Activated CD8-positive, alpha-beta memory T cell treated with anti-CD3 and anti-CD28 coated beads for 36 hours (primary cell): Measurements from ENCODE around the gene SLC25A29. TPM values are rescaled to one million over a fixed set of nuclear protein-coding genes. Genes with fewer than 3 reads are reported as not detected.
"Not testable (repeated sequence)": the region's sequence is repeated elsewhere in the genome, so short reads cannot be mapped to it uniquely, and the experiment has no call there.

ENCODE experiments used
- CTCF ChIA-PET: fragments of 350-600 bp; sonication (Branson Sonifier 250); formaldehyde crosslinking; loops from one replicate; lab custom pipeline; 2021; ENCODE audit warnings: antibody characterized with exemption; lab: Charles Lee
- POLR2A ChIA-PET: fragments of 350-600 bp; sonication (Branson Sonifier 250); formaldehyde crosslinking; loops from one replicate; lab custom pipeline; 2021; ENCODE audit warnings: antibody characterized with exemption; lab: Charles Lee
- total RNA-seq, 2 experiments: library from RNA; stranded (reverse); gene quantifications; one replicate each; pipeline ENCODE4 v1.2.3, GENCODE V29; 2021

The SLC25A29 gene
- total RNA-seq, 2 experiments from 2014 or later = 13.5 to 14.0 TPM

- POLR2A ChIA-PET = not testable (repeated sequence)
Measured at GRCh38 chr14:100287998-100288295, 18.3 kb downstream of the SLC25A29 start.

GRCh38 chr14:100287202-100287997 is 18.8 kb downstream of the SLC25A29 start:
- CTCF ChIA-PET = interaction anchor here (1.1 to 2.7 kb wide), 4 partner anchors 7 to 90 kb away, joined by 3 to 15 read pairs (median 8); no protein-coding TSS in a partner anchor
- POLR2A ChIA-PET = no interaction called here

More at GRCh38 chr14:100287998-100288295, 18.3 kb downstream of the SLC25A29 start:
- CTCF ChIA-PET = interaction anchor here (1.1 to 2.7 kb wide), 2 partner anchors 16 to 90 kb away, joined by 3 to 11 read pairs; no protein-coding TSS in a partner anchor

- ChIA-PET POLR2A (interaction anchor here (0.5 kb wide), 1 partner anchor 287 kb away, joined by 3 read pairs; no protein-coding TSS in a partner anchor), CTCF (interaction anchor here (1.0 to 2.7 kb wide), 15 partner anchors 8 to 91 kb away, joined by 3 to 15 read pairs (median 5); partner anchors contain the start of gene SLC25A29)
Measured at GRCh38 chr14:100286484-100287191, 19.6 kb downstream of the SLC25A29 start.

- CTCF ChIA-PET = interaction anchor here (0.6 to 2.7 kb wide), 21 partner anchors 9 to 222 kb away, joined by 3 to 15 read pairs (median 4); partner anchors contain the start of gene SLC25A29
- POLR2A ChIA-PET = interaction anchor here (0.5 to 1.0 kb wide), 2 partner anchors 90 to 286 kb away, joined by 3 read pairs; a partner anchor contains a TSS
Measured at GRCh38 chr14:100285913-100286400, 20.3 kb downstream of the SLC25A29 start.

- POLR2A ChIA-PET = interaction anchor here (0.5 to 1.0 kb wide), 2 partner anchors 90 to 226 kb away, joined by 3 read pairs; a partner anchor contains a TSS
- CTCF ChIA-PET = interaction anchor here (0.6 to 2.7 kb wide), 22 partner anchors 9 to 221 kb away, joined by 3 to 15 read pairs (median 4); partner anchors contain the start of gene SLC25A29
Measured at GRCh38 chr14:100285021-100285912, 21.0 kb downstream of the SLC25A29 start.

- CTCF ChIA-PET = interaction anchor here (0.7 to 2.4 kb wide), 8 partner anchors 8 to 93 kb away, joined by 3 to 7 read pairs (median 4); no protein-coding TSS in a partner anchor
- POLR2A ChIA-PET = no interaction called here
Measured at GRCh38 chr14:100283984-100284881, 22.0 kb downstream of the SLC25A29 start.

GRCh38 chr14:100283436-100283835 is 22.8 kb downstream of the SLC25A29 start:
- POLR2A ChIA-PET = interaction anchor here (0.6 kb wide), 1 partner anchor 21 kb away, joined by 4 read pairs; no protein-coding TSS in a partner anchor
- CTCF ChIA-PET = interaction anchor here (0.8 to 2.0 kb wide), 5 partner anchors 11 to 94 kb away, joined by 3 to 6 read pairs (median 4); no protein-coding TSS in a partner anchor

GRCh38 chr14:100282766-100283419 is 23.4 kb downstream of the SLC25A29 start:
- POLR2A ChIA-PET = interaction anchor here (0.6 kb wide), 2 partner anchors 21 to 65 kb away, joined by 4 to 6 read pairs; no protein-coding TSS in a partner anchor
- CTCF ChIA-PET = interaction anchor here (0.8 to 2.0 kb wide), 4 partner anchors 10 to 95 kb away, joined by 3 to 6 read pairs (median 4); no protein-coding TSS in a partner anchor

GRCh38 chr14:100282083-100282350 is 24.2 kb downstream of the SLC25A29 start:
- CTCF ChIA-PET = interaction anchor here (2.0 kb wide), 1 partner anchor 9 kb away, joined by 5 read pairs; no protein-coding TSS in a partner anchor

GRCh38 chr14:100281286-100282082 is 24.8 kb downstream of the SLC25A29 start:
- POLR2A ChIA-PET = no interaction called here
- CTCF ChIA-PET = interaction anchor here (2.0 kb wide), 1 partner anchor 9 kb away, joined by 5 read pairs; no protein-coding TSS in a partner anchor

More at GRCh38 chr14:100282083-100282350, 24.2 kb downstream of the SLC25A29 start:
- POLR2A ChIA-PET = no interaction called here

- CTCF ChIA-PET = interaction anchor here (1.6 kb wide), 1 partner anchor 38 kb away, joined by 5 read pairs; no protein-coding TSS in a partner anchor
Measured at GRCh38 chr14:100279563-100279962, 26.7 kb downstream of the SLC25A29 start.

GRCh38 chr14:100279133-100279532 is 27.1 kb downstream of the SLC25A29 start:
- POLR2A ChIA-PET = interaction anchor here (0.6 kb wide), 1 partner anchor 38 kb away, joined by 3 read pairs; no protein-coding TSS in a partner anchor
- CTCF ChIA-PET = interaction anchor here (0.5 to 1.6 kb wide), 3 partner anchors 37 to 1010 kb away, joined by 3 to 5 read pairs (median 3); no protein-coding TSS in a partner anchor

More at GRCh38 chr14:100279563-100279962, 26.7 kb downstream of the SLC25A29 start:
- POLR2A ChIA-PET = interaction anchor here (0.6 kb wide), 1 partner anchor 37 kb away, joined by 3 read pairs; no protein-coding TSS in a partner anchor

GRCh38 chr14:100278702-100279101 is 27.5 kb downstream of the SLC25A29 start:
- ChIA-PET CTCF (interaction anchor here (0.5 to 1.6 kb wide), 4 partner anchors 36 to 1009 kb away, joined by 3 to 5 read pairs (median 3); no protein-coding TSS in a partner anchor), POLR2A (interaction anchor here (0.6 kb wide), 1 partner anchor 38 kb away, joined by 3 read pairs; no protein-coding TSS in a partner anchor)

GRCh38 chr14:100275214-100275613 is 31.0 kb downstream of the SLC25A29 start:
- ChIA-PET CTCF (no interaction called here), POLR2A (no interaction called here)

GRCh38 chr14:100274250-100274649 is 32.0 kb downstream of the SLC25A29 start:
- CTCF ChIA-PET = interaction anchor here (1.0 kb wide), 2 partner anchors 9 to 371 kb away, joined by 4 read pairs; no protein-coding TSS in a partner anchor
- POLR2A ChIA-PET = no interaction called here
